C4-2B (cell line): Measurements from ENCODE around the gene NCKAP5L.

Experiments
- H3K27ac ChIP-seq: fragments of 450-650 bp; 2 replicates; pipeline ENCODE4 v1.5.1; 2017
- ZFX ChIP-seq: fragments of 450-650 bp; IDR thresholded peaks from 2 replicates; pipeline ENCODE4 v1.6.1; 2017
- TF ChIP-seq, protein P1 (sequence below): fragments of 450-650 bp; conservative IDR thresholded peaks from 2 replicates; pipeline ENCODE4 v1.5.1; 2017; ENCODE audit warnings: mild to moderate bottlenecking

NCKAP5L gene

DNA sequence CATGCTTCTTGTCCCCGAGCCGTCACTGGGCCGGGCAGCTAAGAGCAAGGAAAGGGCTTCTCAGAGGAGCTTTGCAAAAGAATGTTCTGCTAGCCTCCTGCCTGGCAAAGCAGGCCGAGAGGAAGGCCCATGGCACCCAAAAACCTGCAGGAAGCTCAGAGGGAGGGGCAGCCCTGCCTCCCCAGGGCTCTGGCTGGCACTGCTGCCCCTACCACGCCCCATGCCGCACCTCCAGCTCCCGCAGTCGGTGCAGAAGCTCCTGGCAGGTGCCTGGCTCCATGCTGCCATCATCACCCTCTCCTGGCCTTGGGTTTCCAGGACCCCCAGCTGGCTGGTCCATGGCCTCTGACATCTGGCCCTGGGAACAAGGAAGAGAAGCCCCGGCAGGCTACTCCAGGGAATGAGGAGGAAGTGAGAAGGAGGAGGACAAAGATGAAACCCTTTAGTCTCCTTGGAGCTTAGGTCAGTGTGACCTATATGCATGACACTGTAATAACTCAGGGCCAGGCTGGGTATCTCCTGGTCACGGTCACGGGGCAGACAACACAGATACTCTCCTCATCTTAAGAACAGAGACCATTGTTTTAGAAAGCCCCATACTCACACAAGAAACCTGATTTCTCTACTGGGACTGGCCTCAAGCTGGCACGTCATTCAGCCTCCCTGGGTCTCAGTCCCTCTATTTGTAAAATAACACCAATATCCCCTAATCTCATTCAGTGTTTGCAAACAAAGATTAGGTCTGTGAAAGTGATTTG is 24.3 kb downstream of the NCKAP5L start:
- TF ChIP-seq, protein P1, sequence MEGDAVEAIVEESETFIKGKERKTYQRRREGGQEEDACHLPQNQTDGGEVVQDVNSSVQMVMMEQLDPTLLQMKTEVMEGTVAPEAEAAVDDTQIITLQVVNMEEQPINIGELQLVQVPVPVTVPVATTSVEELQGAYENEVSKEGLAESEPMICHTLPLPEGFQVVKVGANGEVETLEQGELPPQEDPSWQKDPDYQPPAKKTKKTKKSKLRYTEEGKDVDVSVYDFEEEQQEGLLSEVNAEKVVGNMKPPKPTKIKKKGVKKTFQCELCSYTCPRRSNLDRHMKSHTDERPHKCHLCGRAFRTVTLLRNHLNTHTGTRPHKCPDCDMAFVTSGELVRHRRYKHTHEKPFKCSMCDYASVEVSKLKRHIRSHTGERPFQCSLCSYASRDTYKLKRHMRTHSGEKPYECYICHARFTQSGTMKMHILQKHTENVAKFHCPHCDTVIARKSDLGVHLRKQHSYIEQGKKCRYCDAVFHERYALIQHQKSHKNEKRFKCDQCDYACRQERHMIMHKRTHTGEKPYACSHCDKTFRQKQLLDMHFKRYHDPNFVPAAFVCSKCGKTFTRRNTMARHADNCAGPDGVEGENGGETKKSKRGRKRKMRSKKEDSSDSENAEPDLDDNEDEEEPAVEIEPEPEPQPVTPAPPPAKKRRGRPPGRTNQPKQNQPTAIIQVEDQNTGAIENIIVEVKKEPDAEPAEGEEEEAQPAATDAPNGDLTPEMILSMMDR, result no peak
- H3K27ac ChIP-seq, result no peak overlapping the region

DNA sequence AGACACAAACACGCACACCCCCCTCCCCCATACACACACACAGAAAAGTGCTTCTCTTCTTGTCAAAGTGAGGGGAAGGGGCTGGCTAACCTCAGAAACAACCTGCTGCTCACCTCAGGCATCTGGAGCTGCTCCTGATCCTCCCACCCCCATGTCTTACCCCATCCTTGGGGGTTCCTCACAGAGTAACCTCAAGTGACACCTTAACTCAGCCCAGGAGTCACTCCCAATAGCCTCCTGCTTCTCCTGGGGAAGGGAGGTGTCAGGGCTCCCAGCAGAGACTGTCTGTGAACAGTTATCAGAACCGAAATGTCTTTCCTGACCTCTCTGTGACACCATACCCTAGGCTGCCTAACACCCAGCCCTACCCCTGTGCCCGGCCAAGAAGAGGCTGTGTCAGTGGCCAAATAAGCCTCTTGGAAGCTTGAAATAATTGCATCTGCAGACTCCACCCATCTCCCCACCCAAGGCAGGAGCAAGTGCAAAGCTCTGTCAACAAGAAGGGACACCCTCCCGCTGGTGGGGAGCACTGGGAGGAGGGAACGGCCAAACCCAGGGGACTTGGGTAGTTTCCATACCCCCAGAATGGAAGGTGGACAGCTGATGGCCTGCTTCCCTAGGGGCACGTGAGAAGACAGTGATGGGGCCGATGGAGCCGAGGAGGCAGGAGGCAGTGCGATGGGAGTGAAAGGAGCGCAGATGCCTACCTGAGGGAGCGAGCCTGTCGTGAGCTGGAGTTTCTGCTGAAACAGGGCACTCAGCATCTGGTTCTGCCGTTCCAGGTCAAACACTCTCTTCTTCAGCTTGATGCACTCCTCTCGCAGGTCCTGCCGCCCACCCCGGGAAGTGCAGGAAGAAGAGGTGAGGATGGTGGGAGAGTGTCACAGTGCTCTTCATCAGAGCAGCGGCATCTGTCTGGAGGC is 26.8 kb downstream of the NCKAP5L start:
- no peak for TF ChIP-seq ZFX
- TF ChIP-seq, protein P1, result no peak
- H3K27ac ChIP-seq, result no peak overlapping the region

DNA sequence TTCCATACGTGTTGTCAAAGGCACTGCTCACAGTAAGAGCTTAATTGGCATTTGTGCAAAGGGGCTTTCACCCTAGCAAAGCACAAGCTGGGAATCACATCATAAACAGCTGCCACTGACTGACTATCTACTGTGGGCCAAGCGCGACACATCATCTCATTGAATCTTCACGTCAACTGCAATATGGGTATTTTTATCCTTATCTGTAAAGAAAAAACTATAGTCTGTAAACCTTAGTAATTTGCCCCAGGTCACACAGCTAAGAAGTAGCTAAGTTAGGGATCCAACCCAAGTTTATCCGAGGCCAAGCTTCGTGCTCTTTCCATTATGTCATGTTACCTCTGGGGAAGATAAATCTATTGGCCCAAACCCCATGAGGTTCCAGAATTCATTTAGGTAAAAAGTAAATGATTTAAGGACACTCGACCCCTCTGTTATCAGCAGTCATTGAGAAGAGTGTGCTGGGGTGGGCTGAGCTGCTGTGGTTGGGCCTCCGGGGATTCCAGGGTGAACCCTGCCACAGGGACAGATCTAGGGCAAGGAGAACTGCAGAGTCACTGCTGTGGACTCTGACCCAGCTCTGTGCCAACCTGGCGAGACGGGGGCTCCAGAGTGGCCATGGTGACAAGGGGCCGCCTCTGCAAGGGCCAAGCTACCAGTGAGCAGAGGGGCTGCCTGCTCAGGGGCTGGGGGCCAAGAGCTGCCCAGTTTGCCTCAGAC is 27.6 kb downstream of the NCKAP5L start:
- TF ChIP-seq, protein P1, result no peak
- no peak for TF ChIP-seq ZFX

DNA sequence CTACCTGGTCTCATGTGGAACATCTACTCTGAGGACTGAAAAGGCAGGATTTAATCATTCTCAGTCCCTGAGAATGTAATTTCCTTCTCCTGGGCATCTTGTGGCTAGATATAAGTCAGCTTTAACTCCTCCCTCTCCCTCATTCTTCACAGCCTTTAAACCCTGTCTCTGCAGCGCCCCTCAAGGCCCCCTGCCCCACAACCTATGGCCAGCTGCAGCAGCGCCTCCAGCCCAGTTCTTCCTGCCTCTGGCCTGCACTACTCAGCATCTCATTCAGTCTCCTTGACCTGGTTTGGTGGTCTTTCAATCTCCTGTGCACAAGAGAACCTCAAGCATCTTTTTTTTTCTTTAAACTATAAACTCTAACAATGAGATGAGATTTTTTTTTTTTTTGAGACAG is 29.3 kb downstream of the NCKAP5L start:
- TF ChIP-seq, protein P1, result no peak
- no peak for TF ChIP-seq ZFX
- no peak overlapping the region for H3K27ac ChIP-seq

More for the DNA sequence above, 27.6 kb downstream of the NCKAP5L start:
- H3K27ac ChIP-seq, result no peak overlapping the region

DNA sequence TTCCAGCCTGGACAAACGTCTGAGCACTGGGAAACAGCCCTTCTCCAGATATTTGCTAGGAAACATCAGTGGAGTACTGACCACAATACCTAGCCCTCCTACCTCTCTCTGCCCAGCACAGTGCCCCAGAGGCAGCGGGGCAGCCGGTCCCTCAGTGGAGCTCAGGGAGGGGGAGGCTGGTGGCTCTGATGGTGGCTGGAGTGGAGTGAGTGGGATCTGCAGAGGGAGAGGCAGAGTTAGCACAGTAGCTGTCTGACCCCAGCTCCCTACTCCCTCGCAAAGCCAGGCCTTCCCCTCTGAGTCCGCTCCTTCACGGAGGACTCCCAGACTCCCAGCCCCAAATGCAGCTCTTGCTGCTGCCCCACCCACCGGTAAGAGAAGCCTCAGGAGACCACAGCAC is 30.0 kb downstream of the NCKAP5L start:
- TF ChIP-seq, protein P1, result no peak
- no peak for TF ChIP-seq ZFX

DNA sequence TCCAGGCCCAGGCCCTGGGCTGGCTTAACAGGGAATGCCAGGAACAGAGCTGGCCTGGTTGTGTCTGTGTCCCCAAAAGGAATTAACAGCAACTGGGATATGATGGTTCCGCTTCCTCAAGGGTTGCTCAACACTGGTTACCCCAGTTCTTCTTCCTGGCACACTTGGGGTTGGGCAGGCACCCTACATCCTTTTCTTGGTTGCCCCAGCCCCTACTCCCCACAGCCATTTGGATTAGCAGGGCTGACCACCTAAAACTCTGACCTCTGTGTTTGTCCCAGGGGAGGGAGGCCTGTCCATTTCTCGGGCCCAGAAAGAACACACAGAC is 30.8 kb downstream of the NCKAP5L start:
- TF ChIP-seq, protein P1, result no peak
- no peak for TF ChIP-seq ZFX
- H3K27ac ChIP-seq, result no peak overlapping the region

More for the DNA sequence above, 30.0 kb downstream of the NCKAP5L start:
- no peak overlapping the region for H3K27ac ChIP-seq
